Mononuclear cell (primary cell): ENCODE results near the gene TUBA3E. TPM values are rescaled to one million over a fixed set of nuclear protein-coding genes. Genes with fewer than 3 reads are reported as not detected.
"Not testable (repeated sequence)": the region's sequence is repeated elsewhere in the genome, so short reads cannot be mapped to it uniquely, and the experiment has no call there.

Experiments used
- H3K27me3 ChIP-seq: 2 replicates; pipeline ENCODE4 v1.6.0; 2011; ENCODE audit warnings: low read length, control low read depth; ENCODE audit not compliant: insufficient read depth
- H3K4me1 ChIP-seq: 2 replicates; pipeline ENCODE4 v1.5.1; 2011; ENCODE audit warnings: mild to moderate bottlenecking, low read length, control low read depth; ENCODE audit not compliant: insufficient read depth
- H3K4me3 ChIP-seq: 2 replicates; pipeline ENCODE4 v1.5.1; 2011; ENCODE audit warnings: mild to moderate bottlenecking, low read length, moderate library complexity
- H3K9me3 ChIP-seq: 2 replicates; pipeline ENCODE4 v1.5.1; 2011; ENCODE audit warnings: low read depth, mild to moderate bottlenecking, control low read depth, low read length
- total RNA-seq: library from RNA; depleted of rRNA; stranded (reverse); fragments of >200 nt; gene quantifications from one replicate; pipeline ENCODE4 v1.2.3, GENCODE V29; 2012

Gene TUBA3E
- total RNA-seq, 1 donor: not detected

DNA sequence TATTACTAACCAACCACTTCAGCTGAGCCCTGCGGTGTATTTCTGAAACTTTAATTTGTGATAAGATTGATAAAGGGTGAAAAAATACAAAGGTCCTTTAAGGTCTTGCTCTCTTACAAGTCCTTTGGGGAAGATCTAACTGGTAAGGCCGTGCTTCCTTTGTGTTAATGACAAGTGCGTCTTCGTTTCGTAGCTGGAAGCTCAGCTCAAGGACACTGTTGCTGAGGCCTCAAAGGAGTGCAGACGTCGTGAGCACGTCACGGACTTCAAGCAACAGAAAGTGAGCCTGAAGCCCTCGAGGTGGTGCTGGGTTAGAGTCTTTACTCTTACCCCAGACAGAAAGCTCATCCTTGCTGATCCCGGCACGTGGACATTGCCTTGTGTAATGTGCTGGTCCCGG, 8.8 kb upstream of the TUBA3E start:
- not testable (repeated sequence) for H3K4me1 ChIP-seq, H3K27me3 ChIP-seq, H3K9me3 ChIP-seq, H3K4me3 ChIP-seq

DNA sequence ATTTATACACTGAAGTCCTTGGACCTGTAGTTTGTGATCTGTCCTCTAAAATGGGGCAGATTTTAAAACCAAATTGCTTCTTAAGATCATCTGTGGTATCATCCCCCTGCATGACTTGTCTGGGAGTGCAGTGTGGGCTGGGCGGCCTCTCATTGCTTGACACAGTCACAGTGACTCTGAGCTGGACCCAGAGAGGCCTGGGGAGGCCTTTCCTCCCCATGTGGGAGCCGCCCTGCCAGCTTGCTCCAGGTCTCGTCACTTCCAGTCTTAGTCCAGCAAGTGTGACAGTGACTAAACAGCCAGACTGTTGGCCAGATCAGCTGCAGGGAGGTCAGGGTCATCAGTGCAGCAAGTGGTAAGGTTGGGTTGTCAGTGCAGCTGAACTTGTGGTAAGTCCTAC, 4.9 kb upstream of the TUBA3E start:
- not testable (repeated sequence) for H3K4me1 ChIP-seq, H3K27me3 ChIP-seq, H3K4me3 ChIP-seq, H3K9me3 ChIP-seq

DNA sequence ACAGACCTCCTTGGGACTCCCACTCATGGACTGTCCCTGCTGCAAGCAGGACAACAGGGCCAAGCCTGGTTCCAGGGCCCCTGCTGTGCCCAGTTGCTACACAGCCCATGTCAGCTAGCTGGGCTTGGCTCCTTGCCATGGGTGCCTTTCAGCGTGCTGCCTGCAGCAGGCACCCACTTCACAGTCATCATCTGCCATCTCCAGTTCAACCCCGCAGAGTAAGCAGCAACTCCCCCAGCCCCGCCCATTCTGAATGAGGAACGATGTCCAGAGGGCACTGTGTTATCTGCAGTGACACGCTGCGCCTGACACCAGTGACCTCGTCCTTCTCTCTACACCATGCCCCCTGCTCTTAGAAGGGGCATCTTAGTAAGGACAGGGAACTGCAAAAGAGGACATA, 4.3 kb upstream of the TUBA3E start:
- not testable (repeated sequence) for H3K27me3 ChIP-seq, H3K9me3 ChIP-seq, H3K4me1 ChIP-seq, H3K4me3 ChIP-seq

DNA sequence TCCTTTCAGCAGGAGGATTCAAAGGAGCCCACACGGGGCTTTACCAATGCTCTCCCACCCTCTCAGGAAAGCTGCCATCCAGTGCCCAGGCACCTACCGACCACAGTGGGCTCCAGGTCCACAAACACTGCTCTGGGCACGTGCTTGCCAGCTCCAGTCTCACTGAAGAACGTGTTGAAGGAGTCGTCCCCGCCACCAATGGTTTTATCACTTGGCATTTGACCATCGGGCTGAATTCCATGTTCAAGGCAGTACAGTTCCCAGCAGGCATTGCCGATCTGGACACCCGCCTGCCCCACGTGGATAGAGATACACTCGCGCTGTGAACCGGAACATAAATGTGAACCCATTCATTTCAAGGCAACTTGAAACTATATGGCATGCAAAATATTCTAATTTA, 2.2 kb downstream of the TUBA3E start:
- H3K4me1 ChIP-seq, H3K9me3 ChIP-seq, H3K4me3 ChIP-seq, H3K27me3 ChIP-seq: not testable (repeated sequence)

DNA sequence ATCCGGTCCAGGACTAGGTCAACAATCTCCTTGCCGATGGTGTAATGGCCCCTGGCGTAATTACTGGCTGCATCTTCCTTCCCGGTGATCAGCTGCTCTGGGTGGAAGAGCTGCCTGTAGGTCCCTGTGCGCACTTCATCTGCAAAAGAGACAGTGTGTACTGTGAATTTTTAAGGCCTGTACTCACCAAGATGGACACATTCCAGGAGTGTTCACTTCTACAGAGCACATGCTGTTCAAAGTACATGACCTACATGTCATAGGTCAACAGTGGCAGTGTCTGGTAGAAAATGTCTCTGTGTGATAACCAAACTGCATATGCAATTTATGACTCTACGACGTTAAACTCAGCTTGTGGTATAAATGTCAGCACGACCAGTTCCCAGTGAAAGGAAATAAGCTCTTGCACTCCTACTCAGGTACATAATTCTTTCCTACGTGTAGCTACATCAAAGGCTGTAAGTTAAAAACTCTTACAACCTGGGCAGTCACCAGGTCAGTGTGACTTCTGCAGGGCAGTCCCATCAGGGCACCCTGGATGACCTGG, 3.1 kb downstream of the TUBA3E start:
- not testable (repeated sequence) for H3K4me1 ChIP-seq, H3K4me3 ChIP-seq, H3K27me3 ChIP-seq, H3K9me3 ChIP-seq

DNA sequence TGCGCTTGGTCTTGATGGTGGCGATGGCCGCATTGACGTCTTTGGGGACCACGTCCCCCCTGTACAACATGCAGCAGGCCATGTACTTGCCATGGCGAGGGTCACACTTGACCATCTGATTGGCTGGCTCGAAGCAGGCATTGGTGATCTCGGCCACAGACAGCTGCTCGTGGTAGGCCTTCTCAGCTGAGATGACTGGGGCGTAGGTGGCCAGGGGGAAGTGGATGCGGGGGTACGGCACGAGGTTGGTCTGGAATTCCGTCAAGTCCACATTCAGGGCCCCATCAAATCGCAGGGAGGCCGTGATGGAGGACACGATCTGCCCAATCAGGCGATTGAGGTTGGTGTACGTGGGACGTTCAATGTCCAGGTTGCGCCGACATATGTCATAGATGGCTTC, 4.4 kb downstream of the TUBA3E start:
- not testable (repeated sequence) for H3K27me3 ChIP-seq, H3K9me3 ChIP-seq, H3K4me1 ChIP-seq, H3K4me3 ChIP-seq

DNA sequence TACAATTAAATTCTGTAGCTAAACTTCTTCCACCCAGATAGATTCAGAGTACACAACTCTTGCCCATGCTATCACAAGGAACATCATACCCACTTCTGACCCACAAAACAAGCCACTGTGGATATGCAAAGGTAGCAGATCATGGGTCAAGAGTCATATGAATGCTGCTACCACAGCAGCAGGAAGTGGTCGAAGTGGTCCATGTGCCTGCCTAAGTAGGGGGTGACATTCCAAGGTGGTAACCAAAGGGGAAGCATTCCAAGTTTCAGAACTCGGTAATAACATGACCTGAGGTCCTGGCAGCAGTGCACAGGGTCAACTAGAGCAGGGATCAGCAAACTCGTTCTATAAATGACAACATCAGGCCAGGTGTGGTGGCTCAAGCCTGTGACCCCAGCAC, 5.8 kb downstream of the TUBA3E start:
- not testable (repeated sequence) for H3K27me3 ChIP-seq, H3K4me1 ChIP-seq, H3K4me3 ChIP-seq, H3K9me3 ChIP-seq

DNA sequence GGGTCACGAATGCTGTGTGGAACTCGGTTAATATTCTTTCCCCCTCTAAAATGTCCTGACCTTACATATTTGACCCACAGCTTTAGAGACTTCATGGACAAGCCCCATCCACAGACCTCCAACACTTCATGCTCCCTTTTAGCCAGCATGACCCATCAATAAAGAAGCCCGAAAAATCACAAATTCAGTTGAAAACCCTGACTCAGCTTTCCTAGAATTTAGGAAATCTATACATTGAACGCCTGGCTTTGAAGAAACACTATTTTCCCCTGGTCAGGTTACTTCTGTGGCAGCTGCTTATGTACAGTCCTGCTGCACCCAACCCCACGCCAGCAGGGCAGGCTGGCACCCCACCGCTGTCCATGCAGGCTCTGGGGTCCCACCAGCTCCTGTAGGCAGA, 6.9 kb downstream of the TUBA3E start:
- not testable (repeated sequence) for H3K9me3 ChIP-seq, H3K27me3 ChIP-seq, H3K4me1 ChIP-seq, H3K4me3 ChIP-seq

DNA sequence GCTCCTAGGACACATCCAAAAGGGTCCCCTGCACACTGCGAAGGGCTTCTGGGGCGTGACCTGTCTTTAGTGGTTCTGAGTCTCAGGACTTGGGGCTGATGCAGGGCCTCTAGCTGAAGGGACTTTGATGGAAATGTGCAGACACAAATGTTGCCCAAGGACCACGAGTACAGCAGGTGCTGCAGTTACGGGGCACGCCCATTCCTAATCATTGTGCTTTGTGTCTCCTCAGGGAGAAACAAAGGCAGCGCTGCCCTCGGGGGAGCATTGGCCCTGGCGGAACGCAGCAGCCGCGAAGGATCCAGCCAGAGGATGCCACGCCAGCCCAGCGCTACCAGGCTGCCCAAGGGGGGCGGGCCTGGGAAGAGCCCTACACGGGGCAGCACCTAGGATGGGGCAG, 8.0 kb downstream of the TUBA3E start:
- H3K9me3 ChIP-seq: no peaks in the 10 kb centered on the region
- no peaks in the 10 kb centered on the region for H3K27me3 ChIP-seq
- no peaks in the 10 kb centered on the region for H3K4me1 ChIP-seq
- H3K4me3 ChIP-seq: no peak overlapping the region

DNA sequence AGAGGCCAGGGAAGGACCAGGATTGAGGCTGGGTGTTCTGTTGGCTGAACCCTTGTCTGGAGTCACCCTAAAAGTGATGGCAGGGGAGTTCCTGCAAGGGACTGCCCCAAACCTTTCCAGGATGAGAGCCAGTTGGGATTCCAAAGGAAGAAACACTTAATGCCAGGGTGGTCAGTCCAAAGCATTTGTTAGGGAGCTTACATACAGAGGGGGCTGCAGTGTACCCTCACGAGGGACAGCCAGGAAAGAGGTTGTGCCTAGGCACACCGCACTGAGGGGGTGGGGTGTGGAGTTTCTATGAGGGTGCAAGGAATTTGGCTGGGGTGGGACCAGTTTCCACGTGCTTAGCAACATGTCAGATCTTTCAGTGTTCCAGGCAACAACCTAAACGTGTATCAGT, 9.3 kb downstream of the TUBA3E start:
- not testable (repeated sequence) for H3K9me3 ChIP-seq, H3K4me3 ChIP-seq, H3K4me1 ChIP-seq, H3K27me3 ChIP-seq

DNA sequence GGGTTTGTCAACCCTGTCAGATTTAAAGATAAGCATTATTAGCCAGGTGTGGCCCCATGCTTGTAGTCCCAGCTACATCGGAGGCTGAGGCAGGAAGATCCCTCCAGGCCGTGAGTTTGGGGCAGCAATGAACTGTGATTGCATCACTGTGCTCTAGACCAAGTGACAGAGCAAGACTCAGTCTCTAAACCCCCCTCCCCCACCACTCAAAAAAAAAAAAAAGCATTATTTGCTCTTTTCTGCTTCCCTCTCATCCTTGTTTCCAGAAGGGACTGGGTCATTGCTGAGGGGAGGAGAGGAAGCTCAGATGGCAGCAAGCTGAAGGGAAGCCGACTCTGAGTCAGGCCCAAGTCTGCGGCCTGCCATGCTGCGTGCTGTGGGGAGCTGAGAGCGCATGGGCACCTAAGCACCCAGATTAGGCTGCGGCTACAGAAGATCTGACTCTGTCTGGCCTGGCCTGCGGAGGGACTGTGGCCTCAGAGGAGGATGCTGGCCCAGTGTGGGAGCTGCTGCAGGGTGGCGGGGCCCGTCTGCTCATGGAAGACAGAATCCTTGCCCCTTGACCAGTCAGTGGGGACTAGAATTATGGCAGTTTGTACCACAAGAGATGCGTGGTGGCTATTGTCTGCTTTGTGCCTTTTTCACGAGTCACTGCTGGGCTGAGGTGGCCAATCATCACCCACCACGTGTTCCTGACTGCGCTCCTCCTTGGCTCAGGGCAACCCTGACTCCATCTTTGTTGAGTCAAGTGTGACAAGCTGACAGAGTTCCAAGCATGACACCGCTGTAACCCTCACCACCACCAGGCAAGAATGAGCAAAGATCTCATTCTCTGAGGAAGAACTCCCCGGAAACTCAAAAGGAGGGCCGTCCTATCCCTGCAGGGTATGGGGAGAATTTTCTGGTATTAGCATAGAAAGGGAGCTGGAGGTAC, 10.1 kb downstream of the TUBA3E start:
- not testable (repeated sequence) for H3K4me3 ChIP-seq, H3K27me3 ChIP-seq, H3K4me1 ChIP-seq, H3K9me3 ChIP-seq

DNA sequence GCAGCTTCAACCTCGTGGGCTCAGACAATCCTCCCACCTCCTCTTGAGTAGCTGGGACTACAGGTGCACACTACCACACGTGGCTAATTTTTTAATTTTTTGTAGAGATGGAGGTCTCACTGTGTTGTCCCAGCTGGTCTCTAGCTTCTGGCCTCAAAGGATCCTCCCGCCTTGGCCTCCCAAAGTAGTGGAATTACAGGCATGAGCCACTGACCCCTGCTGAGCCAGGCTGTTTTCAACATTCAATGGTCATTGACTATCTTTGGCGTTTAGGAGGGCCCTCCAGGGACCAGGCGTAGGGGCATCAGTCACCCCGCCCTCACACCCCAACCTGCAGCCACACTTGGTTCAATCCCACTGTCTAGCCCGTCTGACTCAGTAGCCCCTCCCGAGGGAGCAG, 11.0 kb downstream of the TUBA3E start:
- H3K4me3 ChIP-seq: no peak overlapping the region
- no peaks in the 10 kb centered on the region for H3K9me3 ChIP-seq
- no peaks in the 10 kb centered on the region for H3K27me3 ChIP-seq
- H3K4me1 ChIP-seq: peaks cover 13% of the 10 kb centered on the region

DNA sequence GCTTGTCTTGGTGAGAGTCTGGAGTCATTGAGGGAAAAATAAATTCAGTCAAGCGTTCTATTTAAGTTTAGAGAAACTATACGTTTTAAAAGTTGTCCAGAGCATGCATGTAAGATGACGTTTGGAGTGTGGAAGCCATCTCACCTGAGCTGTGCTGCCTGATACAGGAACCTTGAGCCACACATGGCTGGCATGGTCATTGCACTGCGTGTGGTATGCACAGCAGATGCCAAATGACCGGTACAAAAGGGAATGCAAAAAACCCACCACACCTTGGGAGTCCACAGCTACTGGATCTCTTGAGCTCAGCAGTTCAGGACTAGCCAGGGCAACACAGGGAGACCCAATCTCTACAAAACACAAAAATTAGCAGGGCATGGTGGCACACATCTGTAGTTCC, 11.8 kb downstream of the TUBA3E start:
- Histone ChIP-seq H3K4me3 (no peak overlapping the region), H3K27me3 (no peaks in the 10 kb centered on the region)

DNA sequence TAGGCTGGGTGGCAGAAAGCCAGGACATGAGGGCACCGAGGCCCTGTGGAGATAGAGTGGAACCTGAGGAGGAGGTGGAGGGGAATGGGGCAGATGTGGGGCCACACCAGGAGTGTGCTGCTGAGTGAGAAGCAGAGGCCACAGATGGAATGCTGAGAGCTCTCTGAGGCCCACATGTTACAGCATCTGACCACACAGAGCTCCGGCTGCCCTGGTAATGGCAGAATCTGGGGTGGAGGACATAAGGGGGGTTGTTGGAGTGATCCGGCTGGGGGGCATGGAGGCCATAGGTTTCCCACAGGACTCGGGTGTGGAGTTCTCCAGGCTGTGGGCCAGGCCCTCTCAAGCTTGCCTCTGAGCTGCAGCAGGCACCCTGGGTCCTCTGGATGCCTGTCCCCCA, 12.3 kb downstream of the TUBA3E start:
- Histone ChIP-seq H3K4me3 (no peak overlapping the region), H3K4me1 (peaks cover 15% of the 10 kb centered on the region), H3K27me3 (no peaks in the 10 kb centered on the region), H3K9me3 (no peaks in the 10 kb centered on the region)

More for the DNA sequence above, 11.8 kb downstream of the TUBA3E start:
- Histone ChIP-seq H3K9me3 (no peaks in the 10 kb centered on the region), H3K4me1 (peaks cover 13% of the 10 kb centered on the region)

DNA sequence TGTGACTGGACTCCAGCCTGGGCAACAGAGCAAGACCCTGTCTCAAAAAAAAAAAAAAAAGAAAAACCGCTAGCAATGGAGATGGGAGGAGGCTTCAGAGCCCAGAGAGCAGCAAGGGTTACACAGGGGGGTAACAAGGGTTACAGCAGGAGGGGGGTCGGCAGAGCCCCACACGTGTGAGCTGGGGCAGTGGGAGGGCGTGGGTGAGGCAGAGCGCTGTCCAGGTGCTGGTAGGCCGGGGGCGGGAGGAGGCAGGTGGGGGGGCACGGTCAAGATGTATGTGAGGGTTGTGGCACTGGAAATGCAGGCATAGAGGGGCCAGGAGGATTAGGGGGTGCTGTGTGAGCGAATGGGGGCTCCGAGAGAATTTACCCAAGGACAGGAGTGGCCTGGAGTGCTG, 12.8 kb downstream of the TUBA3E start:
- Histone ChIP-seq H3K4me3 (no peak overlapping the region), H3K27me3 (no peaks in the 10 kb centered on the region), H3K9me3 (no peaks in the 10 kb centered on the region)

More for the DNA sequence above, 12.8 kb downstream of the TUBA3E start:
- H3K4me1 ChIP-seq: peaks cover 19% of the 10 kb centered on the region
